Activated B cell treated with CpG ODN at 0.5 μM for 24 hours (primary cell): ENCODE measurements around the gene GXYLT2. TPM values are rescaled to one million over a fixed set of nuclear protein-coding genes. Genes with fewer than 3 reads are reported as not detected.

Source experiments
- total RNA-seq: library from RNA; stranded (reverse); gene quantifications from 2 replicates; pipeline ENCODE4 v1.2.3, GENCODE V29; 2022

Gene GXYLT2
- total RNA-seq, 1 donor from 2014 or later = not detected

Other genes with a start within 250 kb of the GXYLT2 start
- 21.2 and 25.3 TPM in 2 replicates for gene SHQ1, start 39.6 kb upstream of the GXYLT2 start, total RNA-seq
- gene PPP4R2, start 108.8 kb downstream of the GXYLT2 start, total RNA-seq = 54.7 and 59.7 TPM in 2 replicates
- gene EBLN2, start 173.6 kb downstream of the GXYLT2 start, total RNA-seq = 6.9 and 9.4 TPM in 2 replicates